ENCODE measurements around the gene SLC25A41. TPM values are rescaled to one million over a fixed set of nuclear protein-coding genes. Genes with fewer than 3 reads are reported as not detected.

Gene SLC25A41
- polyA plus RNA-seq, 3 donors: not detected

- Mint-ChIP-seq H3K27ac (no peak overlapping the region), H3K36me3 (no peaks in the 10 kb centered on the region), H3K4me3 (no peak overlapping the region), H3K9me3 (no peaks in the 10 kb centered on the region), H3K27me3 (ENCODE audit: low read depth in 3 of 3) (peaks cover 0 to 12% (median 4%) of the 10 kb centered on the region in 3 donors), H3K4me1 (no peaks in the 10 kb centered on the region)
- Histone ChIP-seq H3K9ac (ENCODE audit: insufficient read depth, low read length, poor library complexity, severe bottlenecking) (no peak overlapping the region), H3K27me3 (ENCODE audit: control insufficient read depth in 2 of 2, insufficient read depth in 2 of 2, low read length in 2 of 2) (no peaks in the 10 kb centered on the region), H4K20me1 (ENCODE audit: insufficient read depth, low read length) (no peaks in the 10 kb centered on the region), H3K4me2 (replicated peaks; ENCODE audit: extremely low read depth, low read length, poor library complexity, severe bottlenecking) (no peak overlapping the region), H3K36me3 (replicated peaks in 1 of 2; ENCODE audit: control insufficient read depth in 1 of 2, insufficient read depth in 2 of 2, low read length in 2 of 2) (no peaks in the 10 kb centered on the region), H3K79me2 (ENCODE audit: insufficient read depth, low read length) (no peaks in the 10 kb centered on the region), H3K27ac (ENCODE audit: low read depth in 1 of 2, low read length in 2 of 2) (no peak overlapping the region), H2AFZ (ENCODE audit: insufficient read depth, low read depth, low read length, poor library complexity, severe bottlenecking) (no peak overlapping the region), H3K4me1 (ENCODE audit: control insufficient read depth in 1 of 2, insufficient read depth in 2 of 2, low read length in 2 of 2) (no peaks in the 10 kb centered on the region), H3K9me3 (replicated peaks in 1 of 2; ENCODE audit: control insufficient read depth in 1 of 2, insufficient read depth in 1 of 2, low read length in 2 of 2) (no peaks in the 10 kb centered on the region), H3K4me3 (replicated peaks in 1 of 3; ENCODE audit: low read depth in 2 of 3, low read length in 3 of 3) (no peak overlapping the region)
- WGBS (ENCODE audit: insufficient coverage): no CpG with 5 or more reads among the region's 4 CpGs
- DNase-seq: no peak
- intact Hi-C loops (cut with micrococcal nuclease): no loop called here
- no peak for TF ChIP-seq CTCF (IDR thresholded peaks at IDR 0.05)
These were observed 6.2 kb upstream of the SLC25A41 start for GRCh38 chr19:6439743-6440142.

- Histone ChIP-seq H3K4me2 (replicated peaks; ENCODE audit: extremely low read depth, low read length, poor library complexity, severe bottlenecking) (no peak overlapping the region), H3K79me2 (ENCODE audit: insufficient read depth, low read length) (no peaks in the 10 kb centered on the region), H3K27me3 (ENCODE audit: control insufficient read depth in 2 of 2, insufficient read depth in 2 of 2, low read length in 2 of 2) (no peaks in the 10 kb centered on the region), H4K20me1 (ENCODE audit: insufficient read depth, low read length) (no peaks in the 10 kb centered on the region), H3K9ac (ENCODE audit: insufficient read depth, low read length, poor library complexity, severe bottlenecking) (no peak overlapping the region), H3K9me3 (replicated peaks in 1 of 2; ENCODE audit: control insufficient read depth in 1 of 2, insufficient read depth in 1 of 2, low read length in 2 of 2) (no peaks in the 10 kb centered on the region), H2AFZ (ENCODE audit: insufficient read depth, low read depth, low read length, poor library complexity, severe bottlenecking) (no peak overlapping the region), H3K27ac (ENCODE audit: low read depth in 1 of 2, low read length in 2 of 2) (no peak overlapping the region), H3K36me3 (replicated peaks in 1 of 2; ENCODE audit: control insufficient read depth in 1 of 2, insufficient read depth in 2 of 2, low read length in 2 of 2) (no peaks in the 10 kb centered on the region), H3K4me3 (replicated peaks in 1 of 3; ENCODE audit: low read depth in 2 of 3, low read length in 3 of 3) (no peak overlapping the region), H3K4me1 (ENCODE audit: control insufficient read depth in 1 of 2, insufficient read depth in 2 of 2, low read length in 2 of 2) (peaks cover 0 to 5% of the 10 kb centered on the region in 2 donors)
- no peak for TF ChIP-seq CTCF (IDR thresholded peaks at IDR 0.05)
- H3K4me3 Mint-ChIP-seq: no peak overlapping the region
- no peak overlapping the region for H3K27ac Mint-ChIP-seq
- WGBS (ENCODE audit: insufficient coverage): 91% methylated on average over 8 of the region's 11 CpGs
- peaks cover 0 to 3% (median 0%) of the 10 kb centered on the region in 7 donors for H3K9me3 Mint-ChIP-seq
- peaks cover 5% of the 10 kb centered on the region for H3K4me1 Mint-ChIP-seq
- no peaks in the 10 kb centered on the region for H3K36me3 Mint-ChIP-seq
- intact Hi-C loops (cut with micrococcal nuclease): no loop called here
- no peak for DNase-seq
- peaks cover 4 to 14% (median 14%) of the 10 kb centered on the region in 3 donors for H3K27me3 Mint-ChIP-seq (ENCODE audit: low read depth in 3 of 3)
These were observed 398 bp downstream of the SLC25A41 start for GRCh38 chr19:6433165-6433564.

Data from CD14-positive monocyte (primary cell).